ENCODE results near the gene DOCK7.

- TF ChIP-seq, protein P1, sequence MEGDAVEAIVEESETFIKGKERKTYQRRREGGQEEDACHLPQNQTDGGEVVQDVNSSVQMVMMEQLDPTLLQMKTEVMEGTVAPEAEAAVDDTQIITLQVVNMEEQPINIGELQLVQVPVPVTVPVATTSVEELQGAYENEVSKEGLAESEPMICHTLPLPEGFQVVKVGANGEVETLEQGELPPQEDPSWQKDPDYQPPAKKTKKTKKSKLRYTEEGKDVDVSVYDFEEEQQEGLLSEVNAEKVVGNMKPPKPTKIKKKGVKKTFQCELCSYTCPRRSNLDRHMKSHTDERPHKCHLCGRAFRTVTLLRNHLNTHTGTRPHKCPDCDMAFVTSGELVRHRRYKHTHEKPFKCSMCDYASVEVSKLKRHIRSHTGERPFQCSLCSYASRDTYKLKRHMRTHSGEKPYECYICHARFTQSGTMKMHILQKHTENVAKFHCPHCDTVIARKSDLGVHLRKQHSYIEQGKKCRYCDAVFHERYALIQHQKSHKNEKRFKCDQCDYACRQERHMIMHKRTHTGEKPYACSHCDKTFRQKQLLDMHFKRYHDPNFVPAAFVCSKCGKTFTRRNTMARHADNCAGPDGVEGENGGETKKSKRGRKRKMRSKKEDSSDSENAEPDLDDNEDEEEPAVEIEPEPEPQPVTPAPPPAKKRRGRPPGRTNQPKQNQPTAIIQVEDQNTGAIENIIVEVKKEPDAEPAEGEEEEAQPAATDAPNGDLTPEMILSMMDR (IDR thresholded peaks at IDR 0.05; ENCODE audit: insufficient read depth, low read length, poor library complexity, severe bottlenecking): no peak
- no peak for TF ChIP-seq EZH2phosphoT487 (conservative IDR thresholded peaks at IDR 0.05; ENCODE audit: low read length)
These were observed 16.2 kb downstream of the DOCK7 start for GRCh38 chr1:62672029-62672428.

Data from SU-DHL-6 (cell line).